Spleen (tissue), 11 donors: ENCODE data around the gene TCEA3. TPM values are rescaled to one million over a fixed set of nuclear protein-coding genes. Genes with fewer than 3 reads are reported as not detected.

ENCODE experiments used
- DNase-seq: peaks from one replicate; pipeline ENCODE4 v3.0.0-alpha.2; 2020
- H3K27ac ChIP-seq, 8 donors: fragments of 200-600 bp; sonication (generic) in 7 of 8; 1 replicate in 4 of 8; 2 replicates in 4 of 8; pipeline versions ENCODE4 v1.5.0 to v1.8.0; 2016 to 2021; ENCODE audit warnings: inconsistent platforms in 4 of 8, mild to moderate bottlenecking in 4 of 8, moderate library complexity in 1 of 8
- H3K27me3 ChIP-seq, 7 donors: fragments of 200-600 bp; sonication (generic) in 6 of 7; replicated peaks in 1 of 7; 1 replicate in 4 of 7; 2 replicates in 3 of 7; pipeline versions ENCODE4 v1.5.0 to v1.8.0; 2016 to 2021; ENCODE audit warnings: inconsistent platforms in 3 of 7, mild to moderate bottlenecking in 1 of 7
- H3K36me3 ChIP-seq, 6 donors: fragments of 200-600 bp; sonication (generic) in 5 of 6; 1 replicate in 4 of 6; 2 replicates in 2 of 6; pipeline versions ENCODE4 v1.5.0 to v1.8.0; 2016 to 2021; ENCODE audit warnings: inconsistent platforms in 2 of 6
- H3K4me1 ChIP-seq, 6 donors: fragments of 200-600 bp; sonication (generic) in 5 of 6; 1 replicate in 3 of 6; 2 replicates in 3 of 6; pipeline versions ENCODE4 v1.5.0 to v1.8.0; 2016 to 2021; ENCODE audit warnings: inconsistent platforms in 3 of 6
- H3K4me3 ChIP-seq, 8 donors: fragments of 200-600 bp; sonication (generic) in 7 of 8; 1 replicate in 4 of 8; 2 replicates in 4 of 8; pipeline versions ENCODE4 v1.5.0 to v1.8.0; 2016 to 2021; ENCODE audit warnings: inconsistent platforms in 4 of 8, mild to moderate bottlenecking in 4 of 8, moderate library complexity in 2 of 8
- H3K9me3 ChIP-seq, 8 donors: fragments of 200-600 bp; sonication (generic) in 7 of 8; 1 replicate in 4 of 8; 2 replicates in 4 of 8; pipeline versions ENCODE4 v1.5.0 to v1.8.0; 2016 to 2021; ENCODE audit warnings: inconsistent platforms in 4 of 8
- POLR2A ChIP-seq, 3 donors: fragments of 450-650 bp; IDR thresholded peaks; one replicate each; pipeline ENCODE4 v1.5.1; 2017; ENCODE audit warnings: antibody characterized with exemption in 3 of 3, mild to moderate bottlenecking in 1 of 3
- POLR2AphosphoS5 ChIP-seq, 3 donors: sonication (generic); formaldehyde crosslinking; IDR thresholded peaks; one replicate each; pipeline ENCODE4 v1.5.1; 2017; ENCODE audit warnings: antibody characterized with exemption in 3 of 3
- WGBS, 5 donors: extraction: QIAGEN DNeasy Blood & Tissue Kit in 3 of 5; methylation state at CpG; one replicate each; pipeline versions ENCODE4 v1.1.5 to v1.1.7; 2013 to 2018; 5-methylcytosine and 5-hydroxymethylcytosine counted together
- intact Hi-C: fragments of 100-400 bp; cut with DNase I; formaldehyde crosslinking; loops from one replicate; pipeline ENCODE4 v1.15.0; 2023; ENCODE audit warnings: low total_unique reads
- polyA plus RNA-seq, 3 donors: library from polyadenylated mRNA; stranded (reverse); fragments of 200-250 nt; gene quantifications; one replicate each; pipeline ENCODE4 v1.2.1, GENCODE V29; 2013
- total RNA-seq, 7 donors: library from RNA; depleted of rRNA in 3 of 7; stranded (reverse); fragments of >200 nt in 3 of 7; fragmentation: NEBNext Ultra II Directional in 4 of 7; extraction: Animal tissue kit (Norgen Biotek cat#: 25700) in 4 of 7; gene quantifications; one replicate each; pipeline versions ENCODE4 v1.1.0 to v1.2.1, GENCODE V29; 2016 to 2021
- TF ChIP-seq, protein P1 (sequence below), 11 experiments: fragments of 200-600 bp in 7 of 11; fragments of 450-650 bp in 4 of 11; sonication (generic) in 4 of 11; IDR thresholded peaks in 8 of 11; conservative IDR thresholded peaks in 3 of 11; 1 replicate in 7 of 11; 2 replicates in 4 of 11; pipeline versions ENCODE4 v1.4.0 to v1.8.0; 2016 to 2021; ENCODE audit warnings: antibody characterized with exemption in 11 of 11, inconsistent platforms in 4 of 11, mild to moderate bottlenecking in 1 of 11
- donor health status: healthy with polysubstance abuse.
- donor health status: DM: no; HTN: no; CAD: no; lungs with moderate emphysema.
- donor health status: DM: no; HTN: no; CAD: no.
- donor health status: Bipolar disorder and iron deficiency.
- donor health status: healthy.
- donor health status: DM: no; HTN: no; CAD: no.
- donor health status: DM: yes; HTN: yes; CAD: no.

Gene TCEA3
- total and polyA plus RNA-seq, 10 donors = 4.6 to 19.6 (median 10.5) TPM

DNA sequence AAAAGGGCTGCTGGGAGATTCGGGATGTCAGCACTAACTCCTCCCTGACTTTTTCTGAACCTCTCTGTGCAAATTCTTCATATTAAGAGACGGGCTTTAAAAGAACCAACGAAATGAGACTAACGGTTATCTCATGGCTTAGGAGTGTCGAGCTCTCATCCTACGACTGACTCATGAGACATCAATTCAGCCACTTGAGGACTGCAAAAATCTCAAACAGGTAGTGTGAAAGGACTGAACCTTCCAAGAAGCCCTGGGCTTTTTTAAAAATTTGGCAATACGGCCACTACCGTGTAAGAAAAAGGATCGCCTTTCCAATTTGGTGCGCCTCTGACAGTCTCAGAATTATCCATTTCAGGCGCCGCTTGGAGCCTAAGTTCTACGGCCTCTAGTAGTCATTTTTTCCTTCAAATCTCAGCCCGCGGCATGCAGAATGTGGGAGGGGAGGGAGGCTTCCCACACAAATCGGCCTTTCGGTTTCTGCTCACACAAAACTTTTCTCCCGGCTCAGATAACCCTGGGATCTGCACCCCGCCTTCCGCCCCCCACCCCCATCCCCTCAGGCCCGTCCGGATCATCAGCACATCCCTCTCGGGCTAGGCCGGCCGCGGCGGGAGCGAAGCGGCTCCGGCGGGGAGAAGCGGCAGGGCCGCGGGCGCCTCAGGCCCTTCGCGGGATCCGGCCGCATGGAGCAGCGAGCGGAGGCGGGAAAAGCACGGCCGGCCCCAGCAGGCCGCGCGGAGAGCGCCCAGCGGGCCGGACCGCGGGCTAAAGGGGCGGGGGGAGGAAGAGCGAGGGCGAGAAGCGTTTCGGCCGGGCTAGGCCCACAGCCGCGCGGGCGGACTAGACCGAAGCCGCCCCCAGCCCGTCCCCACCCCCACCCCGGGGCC, 81.1 kb downstream of the TCEA3 start:
- Histone ChIP-seq H3K36me3 (no peaks in the 10 kb centered on the region), H3K27ac (peak overlapping the region; percentile 91 to 99 (median 97)), H3K4me3 (peak overlapping the region; percentile 80 to 98 (median 90)), H3K27me3 (no peaks in the 10 kb centered on the region), H3K9me3 (no peaks in the 10 kb centered on the region), H3K4me1 (peaks cover 30 to 62% (median 58%) of the 10 kb centered on the region in 6 donors)
- TF ChIP-seq POLR2A (IDR thresholded peaks at IDR 0.05) = no peak
- TF ChIP-seq, protein P1, sequence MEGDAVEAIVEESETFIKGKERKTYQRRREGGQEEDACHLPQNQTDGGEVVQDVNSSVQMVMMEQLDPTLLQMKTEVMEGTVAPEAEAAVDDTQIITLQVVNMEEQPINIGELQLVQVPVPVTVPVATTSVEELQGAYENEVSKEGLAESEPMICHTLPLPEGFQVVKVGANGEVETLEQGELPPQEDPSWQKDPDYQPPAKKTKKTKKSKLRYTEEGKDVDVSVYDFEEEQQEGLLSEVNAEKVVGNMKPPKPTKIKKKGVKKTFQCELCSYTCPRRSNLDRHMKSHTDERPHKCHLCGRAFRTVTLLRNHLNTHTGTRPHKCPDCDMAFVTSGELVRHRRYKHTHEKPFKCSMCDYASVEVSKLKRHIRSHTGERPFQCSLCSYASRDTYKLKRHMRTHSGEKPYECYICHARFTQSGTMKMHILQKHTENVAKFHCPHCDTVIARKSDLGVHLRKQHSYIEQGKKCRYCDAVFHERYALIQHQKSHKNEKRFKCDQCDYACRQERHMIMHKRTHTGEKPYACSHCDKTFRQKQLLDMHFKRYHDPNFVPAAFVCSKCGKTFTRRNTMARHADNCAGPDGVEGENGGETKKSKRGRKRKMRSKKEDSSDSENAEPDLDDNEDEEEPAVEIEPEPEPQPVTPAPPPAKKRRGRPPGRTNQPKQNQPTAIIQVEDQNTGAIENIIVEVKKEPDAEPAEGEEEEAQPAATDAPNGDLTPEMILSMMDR (IDR thresholded peaks at IDR 0.05 in 8 of 11, conservative IDR thresholded peaks at IDR 0.05 in 3 of 11) = no peak
- no peak for TF ChIP-seq POLR2AphosphoS5 (IDR thresholded peaks at IDR 0.05)
- peak; percentile 89 for DNase-seq
- intact Hi-C loops = no loop called here
- WGBS, 5 donors = 0 to 1% (median 1%) methylated on average over 21 to 66 of the region's 66 CpGs

DNA sequence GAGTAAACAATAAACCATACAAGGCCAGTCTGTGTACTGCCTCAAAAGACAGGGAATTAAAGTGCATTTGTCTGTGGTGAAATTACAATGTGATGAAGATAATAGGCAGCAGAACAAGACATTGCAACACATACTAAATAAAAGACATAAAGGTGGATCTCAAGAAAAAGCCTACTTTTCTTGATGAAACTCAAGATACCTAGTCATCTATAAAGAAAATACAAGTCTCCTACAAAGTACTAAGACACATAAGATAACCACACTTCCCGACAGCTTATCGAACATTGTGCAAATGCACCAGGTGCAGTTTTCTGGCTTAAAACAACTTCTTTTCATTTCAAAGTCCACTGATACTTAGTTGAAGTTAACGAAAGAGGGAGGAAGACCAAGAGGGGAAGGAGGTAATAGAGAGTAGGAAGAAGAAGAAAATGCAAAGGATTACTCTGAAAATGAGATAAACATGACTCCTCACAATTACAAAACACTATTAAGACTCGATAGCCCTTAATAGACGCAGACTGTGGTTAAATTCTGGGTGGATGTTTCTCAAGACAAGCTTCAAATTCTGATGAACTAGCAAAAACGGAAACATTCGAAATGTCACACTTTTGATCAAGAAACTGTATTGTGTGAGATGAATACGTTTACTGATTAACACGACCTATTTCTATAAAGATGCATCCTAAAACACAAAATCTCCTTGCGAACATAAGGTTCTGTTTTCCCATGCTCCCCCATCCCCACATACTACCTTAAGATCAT, 82.4 kb downstream of the TCEA3 start:
- H3K27ac ChIP-seq = peak overlapping the region in 7 of 8 donors; percentile 35 to 99 (median 97)
- DNase-seq = no peak
- peaks cover 36 to 75% (median 70%) of the 10 kb centered on the region in 6 donors for H3K4me1 ChIP-seq
- H3K4me3 ChIP-seq = peak overlapping the region; percentile 80 to 98 (median 90)
- 2 to 7% (median 5%) methylated on average over 10 of the region's 10 CpGs for WGBS, 5 donors
- H3K9me3 ChIP-seq = no peaks in the 10 kb centered on the region
- intact Hi-C loops = no loop called here
- H3K27me3 ChIP-seq = no peaks in the 10 kb centered on the region
- H3K36me3 ChIP-seq = peaks cover 0 to 14% (median 7%) of the 10 kb centered on the region in 6 donors
- TF ChIP-seq, protein P1 (IDR thresholded peaks at IDR 0.05 in 8 of 11, conservative IDR thresholded peaks at IDR 0.05 in 3 of 11) = no peak
- no peak for TF ChIP-seq POLR2A (IDR thresholded peaks at IDR 0.05)
- no peak for TF ChIP-seq POLR2AphosphoS5 (IDR thresholded peaks at IDR 0.05)

DNA sequence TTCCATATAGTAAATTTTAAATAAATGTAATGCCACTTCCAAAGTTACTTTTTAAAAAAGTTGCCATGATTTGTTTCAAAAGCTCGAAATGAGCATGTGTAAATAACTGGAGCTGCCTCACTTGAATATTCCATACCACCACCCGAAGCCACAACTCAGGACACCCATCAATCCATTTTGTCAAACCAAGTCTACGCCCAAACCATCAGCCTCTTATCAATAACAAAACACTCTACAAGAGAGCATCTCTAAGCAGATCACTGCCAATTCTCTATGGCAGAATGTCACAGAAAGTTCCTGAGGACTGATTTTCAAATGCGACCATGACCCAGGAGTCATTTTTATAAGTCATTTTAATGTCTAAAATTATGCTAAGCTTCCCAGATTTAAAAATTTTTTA, 84.9 kb downstream of the TCEA3 start:
- intact Hi-C loops = no loop called here
- Histone ChIP-seq H3K4me1 (peaks cover 36 to 71% (median 63%) of the 10 kb centered on the region in 6 donors), H3K4me3 (no peak overlapping the region), H3K27ac (no peak overlapping the region), H3K9me3 (no peaks in the 10 kb centered on the region), H3K27me3 (no peaks in the 10 kb centered on the region), H3K36me3 (peaks cover 0 to 38% (median 27%) of the 10 kb centered on the region in 6 donors)
- 67 to 84% (median 79%) methylated on average over 4 of the region's 4 CpGs for WGBS, 5 donors
- TF ChIP-seq POLR2AphosphoS5 (IDR thresholded peaks at IDR 0.05) (no peak), POLR2A (IDR thresholded peaks at IDR 0.05) (no peak)
- TF ChIP-seq, protein P1 (IDR thresholded peaks at IDR 0.05 in 8 of 11, conservative IDR thresholded peaks at IDR 0.05 in 3 of 11) = no peak
- no peak for DNase-seq
